ENCODE results near the gene CLVS2.

Gene CLVS2, protein sequence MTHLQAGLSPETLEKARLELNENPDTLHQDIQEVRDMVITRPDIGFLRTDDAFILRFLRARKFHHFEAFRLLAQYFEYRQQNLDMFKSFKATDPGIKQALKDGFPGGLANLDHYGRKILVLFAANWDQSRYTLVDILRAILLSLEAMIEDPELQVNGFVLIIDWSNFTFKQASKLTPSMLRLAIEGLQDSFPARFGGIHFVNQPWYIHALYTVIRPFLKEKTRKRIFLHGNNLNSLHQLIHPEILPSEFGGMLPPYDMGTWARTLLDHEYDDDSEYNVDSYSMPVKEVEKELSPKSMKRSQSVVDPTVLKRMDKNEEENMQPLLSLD

GRCh38 chr6:122995921-122996793 is at the start of gene CLVS2:
TSS of gene CLVS2 (plus strand) at chr6:122996235. CDS start at chr6:122997778, 1,543 bp downstream.
- DNase-seq: no peak

DNA sequence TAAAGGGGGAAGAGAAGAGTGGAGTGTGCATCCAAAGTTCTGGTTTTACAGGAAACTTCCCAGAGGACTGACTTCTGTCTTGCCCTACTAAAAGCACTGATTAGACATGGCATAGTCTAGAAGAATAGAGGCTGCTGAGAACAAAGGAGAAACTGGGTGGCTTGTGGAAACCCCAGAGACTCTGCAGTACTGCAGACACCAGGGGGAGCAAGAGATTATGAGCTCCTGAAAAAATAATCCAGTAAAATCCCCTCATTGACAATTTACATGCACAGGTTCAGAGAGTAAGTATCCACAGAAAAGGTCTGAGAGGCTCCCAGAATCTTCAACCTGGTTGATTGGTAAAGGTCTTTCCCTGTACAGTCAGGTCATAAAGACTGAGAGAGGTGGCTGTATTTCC is 48.7 kb upstream of the CLVS2 start:
- no peak for DNase-seq

DNA sequence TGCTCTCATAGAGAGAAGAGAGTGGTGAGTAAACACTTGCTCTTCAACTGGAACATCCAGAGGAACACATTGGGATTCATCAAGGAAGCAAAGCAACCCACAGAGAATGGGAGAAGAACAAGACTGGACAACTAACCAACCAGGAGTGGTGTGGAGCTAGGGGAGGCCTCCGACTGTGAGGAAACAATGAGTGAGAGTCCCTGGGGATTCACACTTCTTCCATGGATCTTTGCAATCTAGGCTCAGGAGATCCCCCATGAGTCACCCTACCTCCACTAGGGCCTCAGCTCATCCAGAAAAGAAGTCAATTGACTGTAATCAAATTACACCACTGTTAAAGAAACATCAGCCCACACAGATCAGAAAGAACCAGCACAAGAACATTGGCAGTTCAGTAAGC is 42.3 kb upstream of the CLVS2 start:
- DNase-seq: no peak

- no peak for DNase-seq
These were observed 39.7 kb upstream of the CLVS2 start for GRCh38 chr6:122956376-122956775.

GRCh38 chr6:122962000-122962624 is 33.9 kb upstream of the CLVS2 start:
- DNase-seq: no peak

- DNase-seq: no peak
These were observed 26.0 kb upstream of the CLVS2 start for GRCh38 chr6:122969999-122970533.

DNA sequence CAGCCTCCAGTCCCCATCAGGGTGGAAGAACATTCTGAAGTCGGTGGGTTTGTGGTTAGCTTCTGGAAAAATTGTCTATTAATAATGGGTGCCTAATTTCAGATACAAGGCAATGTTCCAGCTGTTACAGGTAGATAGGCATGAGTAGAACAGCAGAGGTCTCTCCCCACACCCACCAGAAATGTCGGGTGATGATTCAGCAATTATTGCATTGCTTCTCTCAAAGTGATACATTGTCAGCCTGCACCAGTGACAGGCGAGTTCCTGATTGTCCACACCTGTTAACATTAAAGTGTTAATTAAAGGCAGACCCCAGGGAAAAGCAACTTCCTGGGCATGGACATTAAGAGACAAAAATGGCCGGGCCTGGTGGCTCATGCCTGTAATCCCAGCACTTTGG is 18.9 kb upstream of the CLVS2 start:
- no peak for DNase-seq

DNA sequence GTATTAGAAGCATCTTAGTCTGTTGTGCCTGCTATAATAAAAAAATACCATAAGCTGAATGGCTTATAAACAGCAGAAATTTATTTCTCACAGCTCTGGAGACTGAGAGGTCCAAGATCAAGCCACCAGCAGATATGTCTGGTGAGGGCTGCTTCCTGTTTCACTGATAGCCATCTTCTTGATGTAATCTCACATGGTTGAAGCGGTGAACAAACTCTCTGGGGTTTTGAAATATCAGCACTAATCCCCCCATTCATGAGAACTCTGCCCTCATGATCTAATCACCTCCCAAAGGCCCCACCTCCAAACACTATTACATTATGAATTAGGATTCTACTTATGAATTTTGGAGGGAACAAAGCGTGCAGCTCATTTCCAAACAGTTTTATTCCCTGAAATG is 11.6 kb upstream of the CLVS2 start:
- DNase-seq: no peak

GRCh38 chr6:122994256-122994655 is 1.8 kb upstream of the CLVS2 start:
- DNase-seq: no peak

- DNase-seq: no peak
These were observed 915 bp downstream of the CLVS2 start for GRCh38 chr6:122996794-122997505.

- DNase-seq: no peak
These were observed 1.6 kb downstream of the CLVS2 start for GRCh38 chr6:122997541-122998150.

DNA sequence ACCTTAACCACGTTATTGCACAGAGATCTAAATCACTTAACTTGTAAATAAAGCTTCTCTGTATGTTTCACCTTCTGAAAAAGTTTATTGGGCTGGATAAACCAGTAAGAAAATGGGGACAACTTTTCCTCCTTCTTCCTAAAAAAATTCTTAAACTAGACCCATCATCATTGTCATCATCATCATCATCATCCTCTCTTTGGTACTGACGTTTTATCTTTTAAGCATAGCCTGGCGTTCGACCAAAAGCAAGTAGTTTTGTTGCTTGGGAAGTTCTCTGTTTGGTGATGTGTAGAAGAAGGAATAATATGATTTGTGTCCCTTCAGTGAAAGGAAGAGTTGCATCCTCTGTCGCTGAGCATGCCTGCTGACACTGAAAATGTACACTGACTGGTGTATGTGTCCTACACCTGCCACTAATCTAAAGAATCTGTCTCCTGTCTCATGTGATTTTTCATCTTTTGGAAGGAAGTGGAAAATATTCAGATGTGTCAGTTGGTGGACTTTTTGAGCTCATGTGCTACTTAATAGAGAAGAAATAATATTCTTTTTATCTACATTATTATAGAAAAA is 2.5 kb downstream of the CLVS2 start:
- DNase-seq: no peak

DNA sequence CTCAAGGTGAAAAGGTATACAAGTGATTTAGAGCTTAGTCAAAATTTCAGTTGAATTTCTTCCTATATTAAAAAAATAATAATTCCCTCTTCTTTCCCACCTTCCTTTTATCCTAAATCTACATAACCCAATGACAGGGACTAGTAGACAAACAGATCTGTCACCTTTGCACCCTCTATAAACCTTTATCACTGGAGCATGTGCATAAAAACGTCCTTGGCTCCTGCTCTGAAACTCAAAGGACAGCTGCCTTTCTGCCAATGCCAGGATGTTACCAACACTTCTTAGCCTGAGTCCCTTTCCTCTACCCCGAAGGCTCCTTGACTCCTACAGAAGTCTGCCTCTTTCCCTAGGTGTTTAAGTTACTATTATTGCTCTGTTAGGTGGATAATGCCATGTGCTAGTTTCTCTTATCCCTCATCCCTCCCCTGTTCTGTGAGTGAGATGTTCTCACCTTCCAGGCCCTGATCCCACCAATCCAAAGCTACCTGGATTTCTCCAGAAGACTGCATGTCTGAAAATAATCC is 4.3 kb downstream of the CLVS2 start:
- no peak for DNase-seq

DNA sequence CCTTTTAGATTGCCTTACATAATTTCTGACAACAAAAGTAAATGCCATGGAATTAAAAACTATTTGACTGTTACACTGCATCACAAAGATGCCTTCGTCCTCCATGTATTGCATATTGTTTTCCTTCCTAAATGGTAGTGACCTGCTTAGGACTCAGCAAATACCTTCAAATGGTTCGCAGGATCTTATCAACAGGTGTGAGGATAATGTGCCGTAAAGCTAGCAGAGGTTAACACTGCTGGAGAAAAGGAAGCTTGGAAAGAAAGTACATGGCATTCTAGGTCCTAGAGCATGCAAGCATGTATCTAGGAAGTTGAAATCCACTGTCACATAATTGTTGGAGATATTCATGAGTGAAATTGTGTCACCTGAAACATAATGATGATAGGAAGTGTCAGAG is 5.5 kb downstream of the CLVS2 start:
- DNase-seq: no peak

DNA sequence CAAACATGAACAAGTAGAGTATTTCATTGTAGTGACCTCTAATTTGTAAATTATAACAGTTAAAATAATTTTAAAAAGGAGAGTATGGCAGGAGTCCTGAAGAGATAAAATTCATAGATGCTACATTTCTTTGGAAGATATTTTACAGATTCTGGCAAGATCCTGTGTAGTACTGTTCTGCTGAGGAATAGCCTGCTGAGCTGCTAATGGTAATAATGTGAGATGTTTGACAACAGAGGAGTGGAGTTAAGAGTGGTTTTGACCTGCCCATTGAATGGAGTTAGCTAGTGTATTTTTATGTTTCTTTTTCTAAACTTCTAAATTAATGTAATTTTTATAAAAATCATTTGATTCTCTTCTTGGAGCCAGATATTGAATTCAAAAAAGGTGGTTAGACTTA is 11.8 kb downstream of the CLVS2 start:
- no peak for DNase-seq

DNA sequence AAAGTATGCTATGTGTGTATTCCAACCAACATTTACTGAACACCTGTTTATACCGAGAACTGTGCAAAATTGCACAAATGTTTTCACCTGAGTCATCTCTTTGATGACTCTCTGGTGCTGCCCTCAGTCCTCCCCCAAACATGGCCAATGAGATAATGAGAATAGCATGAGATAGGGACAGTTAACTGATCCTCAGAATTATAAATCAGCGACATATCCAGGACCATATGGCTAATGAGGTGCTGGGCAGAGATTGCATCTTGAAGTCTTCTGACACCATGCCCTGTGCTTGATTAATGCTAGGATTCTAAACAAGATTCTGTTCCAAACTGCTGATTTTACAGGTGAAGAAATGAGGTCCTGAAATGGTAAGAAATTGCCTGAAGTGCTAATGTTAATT is 13.0 kb downstream of the CLVS2 start:
- DNase-seq: no peak

DNA sequence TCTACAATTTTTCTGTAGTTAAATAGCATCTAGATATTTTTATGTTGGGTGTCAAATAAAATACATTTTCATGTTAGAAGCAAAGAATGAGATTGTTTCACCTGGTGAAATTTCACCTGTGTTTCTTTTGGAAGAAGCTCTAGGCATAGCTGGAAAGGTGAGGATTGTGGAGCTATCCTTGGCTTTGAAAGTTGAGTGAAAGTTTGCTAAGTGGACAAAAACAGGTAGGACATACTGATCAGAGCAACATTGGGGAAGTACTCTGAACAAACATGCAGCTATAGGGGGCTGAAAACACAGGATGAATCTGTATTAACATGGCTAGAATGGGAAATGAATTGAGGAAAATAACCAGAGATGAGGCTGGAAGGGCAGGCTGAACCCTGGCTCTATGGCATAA is 18.8 kb downstream of the CLVS2 start:
- no peak for DNase-seq

DNA sequence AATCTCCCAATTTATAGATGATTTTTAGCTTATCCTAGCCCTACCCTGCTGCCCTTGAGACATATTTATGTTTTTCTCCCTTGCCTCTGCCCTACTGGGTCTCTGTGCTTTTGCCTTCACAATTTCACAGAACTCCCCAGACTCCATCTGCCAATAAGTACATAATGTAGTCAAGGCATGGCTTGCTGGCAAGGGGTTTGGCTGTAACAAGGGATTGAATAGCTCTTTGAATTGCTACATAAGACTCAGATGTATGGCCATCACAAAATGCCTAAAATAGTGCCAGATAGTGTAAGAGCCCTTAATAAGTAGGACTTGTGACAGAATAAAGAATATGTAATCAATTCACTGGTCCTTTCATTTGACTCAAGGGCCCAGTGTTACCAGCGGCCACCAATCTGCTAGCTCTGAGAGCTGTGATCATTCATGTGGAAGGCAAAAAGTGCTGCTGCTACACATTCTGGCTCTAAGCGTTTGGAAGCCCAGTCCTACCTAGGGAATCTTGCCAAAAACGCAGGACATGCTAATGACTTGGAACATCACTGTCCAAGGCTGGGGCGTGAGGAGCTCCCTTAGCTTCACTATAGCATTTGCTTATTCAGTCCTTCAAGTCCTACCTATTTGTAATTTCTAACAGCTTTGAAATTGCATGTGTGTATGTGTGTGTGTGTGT is 20.5 kb downstream of the CLVS2 start:
- no peak for DNase-seq

GRCh38 chr6:123017104-123017682 is 21.2 kb downstream of the CLVS2 start:
- DNase-seq: no peak

DNA sequence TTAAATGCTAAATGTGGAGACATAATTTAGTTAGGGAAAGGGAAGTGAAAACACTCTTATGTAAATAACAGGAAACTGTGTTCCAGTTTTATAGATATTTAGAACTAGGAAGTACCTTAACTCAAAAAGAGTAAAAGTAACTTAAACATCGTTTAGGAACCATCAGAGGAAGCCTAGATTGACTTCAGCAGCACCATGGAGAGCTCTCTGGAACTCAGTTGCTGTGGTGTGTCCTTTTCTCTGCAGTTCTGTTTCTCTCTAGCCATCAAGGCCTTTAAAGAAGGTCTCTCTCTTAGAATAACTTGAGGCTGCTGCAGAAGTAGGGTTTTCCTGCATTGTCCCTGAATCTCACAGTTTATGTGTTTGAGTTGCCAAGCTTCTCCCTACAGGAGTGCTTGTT is 26.9 kb downstream of the CLVS2 start:
- DNase-seq: no peak

DNA sequence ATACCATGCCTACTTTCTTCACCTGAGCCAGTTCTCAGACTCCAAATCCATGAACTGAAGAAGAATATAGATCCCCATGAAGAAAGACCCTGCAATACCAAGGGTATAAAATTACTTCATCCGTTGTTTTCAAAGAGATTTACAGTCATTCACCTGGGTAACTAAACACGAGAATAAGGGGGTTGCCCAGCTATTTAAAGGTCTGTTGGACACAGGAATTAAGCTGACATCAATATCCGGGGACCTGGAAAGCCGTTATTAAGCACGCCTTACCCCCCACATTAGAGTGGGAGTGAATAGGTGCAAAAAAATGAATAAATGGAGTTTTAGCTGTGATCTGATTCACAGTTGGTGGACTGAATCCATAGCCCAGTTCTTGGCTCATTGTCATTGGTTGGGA is 28.9 kb downstream of the CLVS2 start:
- DNase-seq: no peak

All from activated CD4-positive, alpha-beta T cell treated with anti-CD3 and anti-CD28 coated beads for 1 hour (primary cell).